GM21737 (cell line): ENCODE results near the gene DLG5.

Source experiments
- ATAC-seq: cut with Tn5 transposase; IDR thresholded peaks from one replicate; pipeline ENCODE4 v1.9.1; 2021; ENCODE audit warnings: mild to moderate bottlenecking, moderate library complexity; ENCODE audit not compliant: unreplicated experiment

DLG5 gene, protein sequence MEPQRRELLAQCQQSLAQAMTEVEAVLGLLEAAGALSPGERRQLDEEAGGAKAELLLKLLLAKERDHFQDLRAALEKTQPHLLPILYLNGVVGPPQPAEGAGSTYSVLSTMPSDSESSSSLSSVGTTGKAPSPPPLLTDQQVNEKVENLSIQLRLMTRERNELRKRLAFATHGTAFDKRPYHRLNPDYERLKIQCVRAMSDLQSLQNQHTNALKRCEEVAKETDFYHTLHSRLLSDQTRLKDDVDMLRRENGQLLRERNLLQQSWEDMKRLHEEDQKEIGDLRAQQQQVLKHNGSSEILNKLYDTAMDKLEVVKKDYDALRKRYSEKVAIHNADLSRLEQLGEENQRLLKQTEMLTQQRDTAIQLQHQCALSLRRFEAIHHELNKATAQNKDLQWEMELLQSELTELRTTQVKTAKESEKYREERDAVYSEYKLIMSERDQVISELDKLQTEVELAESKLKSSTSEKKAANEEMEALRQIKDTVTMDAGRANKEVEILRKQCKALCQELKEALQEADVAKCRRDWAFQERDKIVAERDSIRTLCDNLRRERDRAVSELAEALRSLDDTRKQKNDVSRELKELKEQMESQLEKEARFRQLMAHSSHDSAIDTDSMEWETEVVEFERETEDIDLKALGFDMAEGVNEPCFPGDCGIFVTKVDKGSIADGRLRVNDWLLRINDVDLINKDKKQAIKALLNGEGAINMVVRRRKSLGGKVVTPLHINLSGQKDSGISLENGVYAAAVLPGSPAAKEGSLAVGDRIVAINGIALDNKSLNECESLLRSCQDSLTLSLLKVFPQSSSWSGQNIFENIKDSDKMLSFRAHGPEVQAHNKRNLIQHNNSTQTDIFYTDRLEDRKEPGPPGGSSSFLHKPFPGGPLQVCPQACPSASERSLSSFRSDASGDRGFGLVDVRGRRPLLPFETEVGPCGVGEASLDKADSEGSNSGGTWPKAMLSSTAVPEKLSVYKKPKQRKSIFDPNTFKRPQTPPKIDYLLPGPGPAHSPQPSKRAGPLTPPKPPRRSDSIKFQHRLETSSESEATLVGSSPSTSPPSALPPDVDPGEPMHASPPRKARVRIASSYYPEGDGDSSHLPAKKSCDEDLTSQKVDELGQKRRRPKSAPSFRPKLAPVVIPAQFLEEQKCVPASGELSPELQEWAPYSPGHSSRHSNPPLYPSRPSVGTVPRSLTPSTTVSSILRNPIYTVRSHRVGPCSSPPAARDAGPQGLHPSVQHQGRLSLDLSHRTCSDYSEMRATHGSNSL (N-terminal part only)

DNA sequence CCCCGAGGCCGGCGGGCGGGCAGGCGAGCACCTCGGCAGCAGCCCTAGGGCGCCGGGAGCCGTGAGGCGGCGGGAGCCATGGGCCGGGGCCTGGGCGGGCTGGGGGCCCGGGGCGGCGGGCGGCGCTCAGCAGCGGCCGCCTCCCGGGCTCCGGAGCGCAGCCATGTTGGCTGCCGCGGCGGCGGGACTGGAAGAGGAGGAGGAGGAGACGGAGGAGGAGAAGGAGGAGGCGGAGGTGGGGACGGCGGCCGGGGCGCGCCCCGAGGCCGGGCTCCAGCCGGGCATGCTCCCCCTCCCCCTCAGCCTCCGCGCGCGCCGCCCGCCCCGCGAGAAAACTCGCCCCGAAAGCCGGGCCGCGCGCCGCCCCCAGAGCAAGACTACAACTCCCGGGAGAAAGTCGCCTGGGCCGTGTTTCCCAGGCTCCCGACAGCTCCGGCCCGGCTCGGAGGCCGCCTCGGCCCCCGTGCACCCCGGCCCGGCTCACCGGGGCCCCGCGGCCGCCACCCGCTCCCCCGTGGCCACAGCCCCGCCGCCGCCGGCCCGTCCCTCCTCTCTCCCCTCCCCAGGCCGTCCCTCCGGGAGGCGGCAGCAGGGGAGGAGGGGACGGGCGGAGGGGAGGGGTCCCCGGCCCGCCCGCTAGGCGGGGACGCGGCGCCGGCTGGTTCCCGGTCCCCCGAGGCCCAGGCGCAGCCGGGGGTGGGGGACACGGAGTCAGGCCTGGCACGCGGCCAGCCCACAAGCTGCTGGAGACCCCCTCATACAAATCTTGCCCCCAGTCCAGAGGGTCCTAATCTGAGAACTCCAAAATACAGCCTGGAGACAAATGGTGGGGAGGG is at the start of gene DLG5:
Gene DLG5, minus strand, starts transcription at position 190 of the 836 bp plus-strand sequence. CDS start 235 bp downstream, outside the sequence.
- ATAC-seq, result peak; percentile 60

DNA sequence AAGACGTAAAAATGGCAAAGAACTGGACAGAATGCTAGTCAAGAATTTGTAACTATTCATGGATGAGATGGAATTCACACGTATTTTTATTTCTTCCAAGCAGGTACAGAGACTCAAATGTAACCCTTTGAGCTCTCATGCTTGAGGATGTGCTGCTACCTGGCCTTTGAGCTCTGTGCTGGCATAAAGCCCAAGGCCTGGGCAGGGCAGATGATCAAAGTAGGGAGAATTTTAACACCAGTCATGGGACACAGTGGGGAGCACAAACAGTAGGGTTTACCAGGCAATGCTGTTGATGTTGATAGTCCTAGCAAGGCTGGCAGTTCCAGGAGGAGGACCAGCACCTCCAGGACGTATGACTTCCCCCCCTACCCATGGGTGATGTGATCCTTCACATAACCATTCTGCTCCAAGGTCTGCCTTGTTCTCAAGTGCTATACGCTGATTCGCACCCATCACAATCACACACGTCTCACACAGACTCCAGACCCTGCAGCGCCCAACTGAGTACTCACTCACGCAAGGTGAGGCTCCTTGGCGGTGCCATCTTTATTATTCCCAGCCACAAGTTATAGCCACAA is 48.6 kb upstream of the DLG5 start:
- ATAC-seq, result no peak

DNA sequence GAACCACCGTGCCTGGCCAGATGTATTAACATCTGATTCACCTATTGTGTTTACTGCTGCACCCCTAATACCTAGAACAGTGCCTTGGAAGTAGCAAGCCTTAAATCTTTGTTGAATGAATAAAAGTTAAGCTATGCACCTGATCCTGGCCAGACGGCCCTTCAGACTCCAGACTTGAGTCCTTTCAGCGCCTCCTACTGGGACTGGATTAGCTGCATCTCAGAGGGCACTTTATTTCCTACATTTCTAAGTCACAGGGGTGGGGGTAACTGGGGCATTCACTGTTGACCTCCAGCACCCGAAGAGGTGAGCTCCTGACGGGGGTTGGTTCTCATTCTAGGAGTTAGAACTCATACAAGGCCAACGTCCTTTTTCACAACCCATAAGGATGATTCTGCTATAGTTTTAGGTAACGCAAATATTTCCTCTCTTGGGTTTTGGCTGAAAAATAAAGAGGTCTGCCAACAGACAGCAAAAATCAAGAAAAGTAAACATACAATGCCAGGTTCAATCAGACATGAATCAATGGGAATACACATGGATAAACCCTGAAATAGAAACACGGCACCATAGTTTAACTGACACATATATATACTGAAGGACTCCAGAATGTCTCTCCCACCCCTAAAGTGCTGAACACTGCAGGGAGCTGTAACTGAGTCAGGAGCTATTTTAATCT is 48.0 kb upstream of the DLG5 start:
- no peak for ATAC-seq

DNA sequence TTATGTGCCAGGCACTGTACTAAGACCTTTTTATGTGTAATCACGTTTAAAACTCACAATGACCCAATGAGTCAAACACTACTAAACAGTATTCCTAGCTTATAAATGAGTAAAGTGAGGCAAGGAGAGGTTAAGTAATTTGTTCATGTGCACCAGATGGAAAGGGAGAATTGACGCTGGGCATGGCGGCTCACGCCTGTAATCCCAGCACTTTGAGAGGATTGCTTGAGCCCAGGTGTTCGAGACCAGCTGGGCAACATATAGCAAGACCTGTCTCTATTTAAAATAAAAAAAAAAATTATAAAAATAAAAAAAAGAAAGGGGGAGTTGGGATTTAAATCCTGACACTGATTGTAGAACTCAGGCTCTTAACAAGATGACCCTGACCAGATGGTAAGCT is 46.7 kb upstream of the DLG5 start:
- no peak for ATAC-seq

DNA sequence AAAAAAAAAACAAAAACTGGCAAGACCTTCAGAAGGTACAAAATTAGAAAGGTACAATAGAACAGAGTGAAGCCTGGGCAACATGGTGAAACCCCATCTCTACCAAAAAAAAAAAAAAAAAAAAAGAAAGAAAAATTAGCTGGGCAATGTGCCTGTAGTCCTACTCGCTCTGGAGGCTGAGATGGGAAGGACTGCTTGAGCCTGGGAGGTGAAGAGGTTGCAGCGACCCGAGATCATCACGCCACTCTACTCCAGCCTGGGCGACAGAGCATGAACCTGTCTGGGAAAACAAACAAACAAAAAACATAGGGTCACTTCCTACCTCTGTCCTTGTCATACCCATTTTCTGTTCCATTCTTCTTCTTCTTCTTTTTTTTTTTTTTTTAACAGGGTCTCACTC is 45.6 kb upstream of the DLG5 start:
- ATAC-seq, result no peak

DNA sequence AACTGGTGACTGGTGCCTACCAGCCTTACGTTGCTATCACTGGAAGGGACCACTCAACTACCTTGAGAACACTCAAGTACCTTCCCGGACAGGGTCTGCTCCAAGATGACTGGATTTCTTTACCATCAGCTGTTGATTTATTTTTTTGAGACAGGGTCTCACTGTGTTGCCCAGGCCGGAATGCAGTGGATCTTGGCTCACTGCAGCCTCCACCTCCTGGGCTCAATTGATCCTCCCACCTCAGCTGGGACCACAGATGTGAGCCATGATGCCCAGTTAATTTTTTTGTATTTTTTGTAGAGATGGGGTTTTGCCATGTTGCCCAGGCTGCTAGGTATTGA is 45.2 kb upstream of the DLG5 start:
- ATAC-seq, result no peak

DNA sequence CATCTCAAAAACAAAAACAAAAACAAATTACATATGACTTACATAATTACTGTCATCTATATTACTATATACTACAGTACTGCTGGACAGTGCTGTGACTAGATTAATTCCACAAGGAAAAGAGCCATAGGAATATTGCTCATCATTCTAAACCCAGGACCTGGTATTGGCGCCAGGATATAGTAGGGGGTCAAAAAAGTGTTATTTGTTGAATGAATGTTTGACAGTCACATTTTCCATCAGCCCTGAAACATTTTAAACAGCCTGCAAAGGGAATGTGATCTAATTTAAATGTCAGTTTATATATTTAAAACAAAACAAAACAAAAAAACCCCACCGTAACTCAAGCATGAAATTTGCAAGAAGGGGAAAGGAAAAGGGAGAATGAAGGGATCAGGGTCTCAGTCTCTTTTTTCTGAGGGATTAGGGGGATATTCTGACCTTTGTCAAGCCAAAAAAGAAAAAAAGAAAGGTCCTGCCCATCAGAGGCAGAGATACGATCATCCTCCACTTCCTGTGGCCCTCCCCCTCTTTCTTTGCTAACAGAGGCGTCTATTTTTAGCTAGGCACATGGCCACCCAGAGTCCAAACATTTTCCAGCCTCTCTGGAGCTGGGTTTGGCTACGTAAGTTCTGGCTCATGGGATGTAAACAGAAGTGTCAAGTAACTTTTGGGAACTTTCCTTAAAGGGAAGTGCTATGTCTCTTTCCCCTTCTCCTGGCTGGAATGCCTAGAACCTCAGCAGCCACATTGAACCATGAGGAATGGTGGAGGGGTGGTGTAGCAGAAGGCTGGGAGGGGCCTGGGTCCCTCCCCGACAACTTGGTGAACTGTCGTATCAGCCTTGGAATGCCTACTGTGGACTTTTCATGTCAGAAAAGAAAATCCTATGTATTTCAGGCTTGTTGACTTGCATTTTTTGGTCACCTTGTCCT is 44.6 kb upstream of the DLG5 start:
- ATAC-seq, result no peak

DNA sequence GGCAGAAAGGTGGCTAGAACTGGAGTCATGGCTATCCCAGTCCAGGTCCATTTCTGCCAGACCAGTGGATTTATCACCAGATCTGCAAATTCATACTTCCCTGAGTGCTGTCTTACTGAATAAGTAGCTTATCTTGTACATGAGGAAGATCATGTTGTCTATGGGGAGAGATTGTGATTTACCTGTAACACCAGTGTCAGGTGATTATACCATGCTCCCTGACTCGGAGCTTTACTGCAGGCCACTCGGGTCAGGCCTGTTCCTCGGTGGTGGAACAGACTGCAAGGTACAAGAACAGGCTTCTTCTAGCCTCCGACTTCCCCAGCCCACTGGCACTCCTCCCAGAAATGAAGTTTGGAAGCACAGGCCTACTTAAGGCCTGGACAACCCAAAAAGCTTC is 42.6 kb upstream of the DLG5 start:
- ATAC-seq, result no peak

DNA sequence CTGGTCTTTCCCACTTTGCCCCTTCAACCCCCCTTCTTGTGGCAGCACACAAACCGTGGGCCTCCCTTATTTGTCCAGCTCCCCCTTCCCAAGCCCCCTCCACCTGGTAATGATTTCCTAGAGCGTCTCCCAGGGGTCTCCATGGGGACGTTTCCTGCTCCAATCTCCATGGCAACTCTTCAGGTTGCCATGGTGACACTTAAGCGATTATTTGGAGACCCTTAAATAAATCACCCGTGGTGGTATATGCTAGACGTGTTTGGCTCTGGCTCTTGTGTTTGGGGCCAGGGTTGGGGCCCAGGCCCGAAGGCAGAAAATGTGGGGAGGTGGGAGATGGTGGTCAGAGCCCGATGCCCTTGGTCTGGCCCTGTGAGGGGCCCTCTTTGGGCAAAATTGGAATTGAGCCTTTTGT is 41.1 kb upstream of the DLG5 start:
- ATAC-seq, result no peak

DNA sequence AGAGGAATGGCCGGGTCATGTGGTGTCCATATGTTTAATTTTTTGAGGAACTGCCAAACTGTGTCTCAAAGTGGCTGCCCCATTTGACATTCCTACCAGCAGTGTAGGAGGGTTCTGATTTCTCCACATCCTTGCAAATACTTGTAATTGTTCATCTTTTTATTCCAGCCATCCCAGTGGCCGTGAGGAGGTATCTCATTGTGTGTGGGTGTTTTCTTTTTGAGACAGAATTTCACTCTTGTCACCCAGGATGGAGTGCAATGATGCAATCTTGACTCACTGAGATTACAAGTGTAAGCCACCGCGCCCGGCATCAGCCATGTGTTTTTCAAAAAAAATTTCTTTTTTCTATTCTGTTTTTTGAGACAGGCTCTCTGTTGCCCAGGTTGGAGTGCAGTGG is 38.7 kb upstream of the DLG5 start:
- no peak for ATAC-seq

DNA sequence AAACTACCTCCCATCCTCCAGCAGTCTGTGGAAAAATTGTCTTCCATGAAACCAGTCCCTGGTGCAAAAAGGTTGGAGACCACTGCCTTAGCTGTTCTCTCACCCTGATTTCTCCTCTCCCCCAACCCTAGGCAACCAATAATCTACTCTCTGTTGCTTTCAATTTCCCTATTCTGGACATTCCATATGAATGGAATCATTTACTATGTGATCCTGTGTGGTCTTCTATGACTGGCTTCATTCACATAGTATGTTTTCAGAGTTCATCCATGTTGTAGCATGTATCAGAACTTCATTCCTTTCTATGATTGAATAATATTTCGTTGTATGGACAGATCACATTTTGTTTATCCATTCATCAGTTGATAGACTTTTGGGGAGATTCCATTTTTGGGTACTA is 38.3 kb upstream of the DLG5 start:
- ATAC-seq, result no peak

DNA sequence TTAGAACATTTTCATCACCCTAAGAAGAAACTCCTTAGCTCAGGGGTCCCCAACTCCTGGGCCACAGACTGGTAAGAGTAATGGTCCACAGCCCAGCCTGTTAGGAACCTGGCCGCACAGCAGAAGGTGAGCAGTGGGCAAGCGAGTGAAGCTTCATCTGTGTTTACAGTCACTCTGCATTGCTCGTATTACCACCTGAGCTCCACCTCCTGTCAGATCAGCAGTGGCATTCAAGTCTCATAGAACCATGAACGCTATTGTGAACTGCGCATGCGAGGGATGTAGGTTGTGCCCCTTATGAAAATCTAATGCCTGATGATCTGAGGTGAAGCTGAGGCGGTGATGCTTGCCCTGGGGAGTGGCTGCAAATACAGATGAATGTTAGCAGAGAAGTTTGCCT is 37.3 kb upstream of the DLG5 start:
- ATAC-seq, result no peak

DNA sequence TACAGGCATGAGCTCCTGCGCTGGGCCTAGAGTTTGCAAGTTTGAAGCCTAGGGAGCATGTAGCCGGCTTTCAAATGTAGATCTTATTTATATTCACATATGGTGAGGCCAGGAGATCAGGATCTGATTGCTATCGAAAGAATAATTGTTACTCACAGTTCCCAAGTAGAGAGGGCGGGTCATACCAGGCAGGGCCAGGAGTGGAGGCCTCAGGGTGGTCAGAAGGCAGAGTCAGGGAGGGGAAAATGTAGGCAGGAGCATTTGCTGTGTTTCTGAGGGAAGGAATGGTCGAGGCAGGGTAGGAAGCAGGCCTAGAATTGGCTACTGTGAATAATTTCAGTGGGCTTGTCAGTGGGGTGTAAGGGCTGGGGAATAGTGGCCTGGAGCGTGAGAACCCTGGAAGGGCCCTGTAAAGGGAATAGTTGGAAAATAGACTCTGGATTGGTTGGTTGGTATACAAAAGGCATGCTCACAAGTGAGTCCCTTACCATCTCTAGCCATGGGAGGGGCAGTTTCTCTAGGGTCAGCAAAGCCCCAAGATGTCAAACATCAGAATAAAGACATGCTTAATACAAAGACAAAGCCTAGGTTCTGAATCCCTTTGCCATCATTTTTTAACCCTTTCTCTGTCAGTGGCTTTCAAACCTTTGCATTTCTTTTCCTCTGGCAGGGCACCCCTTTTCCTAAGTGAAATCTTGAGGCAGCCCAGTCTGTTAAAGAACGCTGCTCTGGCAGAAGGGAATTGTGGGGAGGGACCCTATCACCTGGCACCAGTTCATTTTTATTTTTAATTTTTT is 36.0 kb upstream of the DLG5 start:
- no peak for ATAC-seq

DNA sequence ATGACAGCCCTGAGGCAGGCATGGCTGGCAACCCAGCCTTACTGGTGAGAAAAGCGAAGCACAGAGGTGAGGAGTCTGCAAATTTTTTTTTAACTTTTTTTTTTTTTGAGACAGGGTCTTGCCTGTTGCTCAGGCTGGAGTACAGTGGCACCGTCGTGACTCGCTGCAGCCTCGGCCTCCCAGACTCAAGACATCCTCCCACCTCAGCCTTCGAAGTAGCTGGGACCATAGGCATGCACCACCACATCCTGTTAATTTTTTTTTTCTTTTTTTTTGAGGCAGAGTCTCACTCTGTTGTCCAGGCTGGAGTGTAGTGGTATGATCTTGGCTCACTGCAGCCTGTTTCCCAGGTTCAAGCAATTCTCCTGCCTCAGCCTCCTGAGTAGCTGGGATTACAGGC is 35.1 kb upstream of the DLG5 start:
- ATAC-seq, result no peak

DNA sequence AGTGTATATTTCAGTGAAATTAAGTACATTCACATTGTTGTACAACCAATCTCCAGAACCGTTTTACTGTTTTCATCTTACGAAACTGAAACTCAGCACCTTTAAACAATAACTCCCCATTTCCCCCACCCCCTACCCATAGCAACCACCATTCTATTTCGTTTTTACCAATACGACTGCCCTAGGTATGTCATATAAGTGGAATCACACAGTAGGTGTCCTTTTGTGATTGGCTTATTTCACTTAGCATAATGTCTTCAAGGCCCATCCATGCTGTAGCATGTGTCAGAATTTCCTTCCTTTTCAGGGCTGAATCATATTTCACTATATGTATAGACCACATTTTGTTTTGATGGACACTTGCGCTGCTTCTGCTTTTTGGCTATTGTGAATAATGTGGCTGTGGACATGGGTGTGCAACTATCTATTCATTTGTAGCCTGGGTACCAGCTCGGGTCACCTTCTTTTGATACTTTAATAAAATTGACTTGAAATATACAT is 34.3 kb upstream of the DLG5 start:
- no peak for ATAC-seq

DNA sequence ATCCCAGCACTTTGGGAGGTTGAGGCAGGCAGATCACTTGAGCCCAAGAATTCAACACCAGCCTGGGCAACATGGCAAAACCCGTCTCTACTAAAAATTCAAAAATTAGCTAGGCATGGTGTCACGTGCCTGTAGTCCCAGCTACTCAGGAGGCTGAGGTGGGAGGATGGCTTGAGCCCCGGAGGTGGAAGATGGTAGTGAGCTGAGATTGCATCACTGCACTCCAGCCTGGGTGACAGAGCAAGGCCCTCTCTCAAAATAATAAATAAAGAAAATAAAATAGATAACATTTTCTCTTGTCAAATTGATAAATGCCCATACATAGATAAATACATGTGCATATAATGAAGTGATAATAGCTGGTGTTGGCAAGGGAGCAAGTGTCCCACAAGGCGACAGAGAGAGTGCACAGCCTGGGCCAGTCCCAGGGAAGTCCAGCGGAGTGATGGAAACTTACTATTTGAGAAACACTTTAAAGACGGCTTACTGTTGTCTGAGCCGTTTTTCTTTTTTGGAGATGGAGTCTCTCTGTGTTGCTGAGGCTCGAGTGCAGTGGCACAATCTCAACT is 33.4 kb upstream of the DLG5 start:
- no peak for ATAC-seq

DNA sequence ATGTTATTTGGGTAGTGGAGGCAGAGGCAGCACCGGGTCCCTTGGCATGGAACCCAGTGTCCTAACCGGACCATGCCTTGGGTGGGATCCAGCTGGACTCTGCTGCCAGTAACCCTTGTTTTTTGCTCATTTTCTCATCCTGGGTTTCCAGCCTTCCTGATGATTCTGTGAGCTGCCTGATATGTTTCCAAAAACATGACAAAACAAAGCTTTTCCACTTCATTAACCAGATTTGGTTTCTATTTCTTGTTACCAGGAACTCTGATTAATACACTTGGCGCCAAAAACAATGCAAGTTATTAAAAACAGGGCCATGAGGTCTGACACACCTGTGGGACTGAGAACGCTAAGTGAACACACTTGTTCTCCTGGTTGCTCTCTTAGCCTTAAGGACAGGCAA is 32.8 kb upstream of the DLG5 start:
- no peak for ATAC-seq
